Esophagus squamous epithelium (tissue), 4 donors: Measurements from ENCODE around the gene BDNF.

Source experiments
- POLR2A ChIP-seq, 4 donors: fragments of 450-650 bp; IDR thresholded peaks; one replicate each; pipeline ENCODE4 v1.6.1; 2017; ENCODE audit warnings: antibody characterized with exemption in 4 of 4, mild to moderate bottlenecking in 4 of 4, moderate library complexity in 3 of 4
- TF ChIP-seq, protein P1 (sequence below), 6 experiments: fragments of 450-650 bp in 4 of 6; fragments of 200-600 bp in 2 of 6; sonication (generic) in 2 of 6; IDR thresholded peaks; one replicate each; pipeline ENCODE4 v1.5.1; 2016 to 2019; ENCODE audit warnings: antibody characterized with exemption in 6 of 6, mild to moderate bottlenecking in 4 of 6, moderate library complexity in 4 of 6

DNA sequence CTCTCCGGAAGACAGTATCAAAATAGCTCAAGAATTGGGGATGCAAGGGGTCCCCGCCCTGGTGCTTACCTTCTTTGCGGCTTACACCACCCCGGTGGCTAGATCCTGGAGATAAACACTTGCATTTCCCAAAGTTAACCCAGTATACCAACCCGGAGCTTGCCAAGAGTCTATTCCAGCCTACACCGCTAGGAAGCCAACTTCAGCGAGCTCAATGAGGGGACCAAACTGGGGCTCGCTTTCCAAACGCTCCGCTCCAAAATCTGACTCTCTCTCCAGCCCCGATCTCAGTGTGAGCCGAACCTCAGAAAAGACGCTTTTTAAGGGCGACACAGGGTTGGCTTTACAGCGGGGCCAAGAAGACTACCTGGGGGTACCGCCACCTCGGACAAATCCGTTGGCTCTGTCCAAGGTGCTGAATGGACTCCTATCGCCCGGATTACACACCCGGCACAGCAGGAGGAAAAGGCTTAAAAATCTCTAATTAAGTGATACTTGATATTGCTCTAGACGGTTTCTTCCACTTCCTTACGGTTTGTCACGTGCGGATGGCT, 20.1 kb upstream of the BDNF start:
- no peak for TF ChIP-seq POLR2A (IDR thresholded peaks at IDR 0.05)
- TF ChIP-seq, protein P1, sequence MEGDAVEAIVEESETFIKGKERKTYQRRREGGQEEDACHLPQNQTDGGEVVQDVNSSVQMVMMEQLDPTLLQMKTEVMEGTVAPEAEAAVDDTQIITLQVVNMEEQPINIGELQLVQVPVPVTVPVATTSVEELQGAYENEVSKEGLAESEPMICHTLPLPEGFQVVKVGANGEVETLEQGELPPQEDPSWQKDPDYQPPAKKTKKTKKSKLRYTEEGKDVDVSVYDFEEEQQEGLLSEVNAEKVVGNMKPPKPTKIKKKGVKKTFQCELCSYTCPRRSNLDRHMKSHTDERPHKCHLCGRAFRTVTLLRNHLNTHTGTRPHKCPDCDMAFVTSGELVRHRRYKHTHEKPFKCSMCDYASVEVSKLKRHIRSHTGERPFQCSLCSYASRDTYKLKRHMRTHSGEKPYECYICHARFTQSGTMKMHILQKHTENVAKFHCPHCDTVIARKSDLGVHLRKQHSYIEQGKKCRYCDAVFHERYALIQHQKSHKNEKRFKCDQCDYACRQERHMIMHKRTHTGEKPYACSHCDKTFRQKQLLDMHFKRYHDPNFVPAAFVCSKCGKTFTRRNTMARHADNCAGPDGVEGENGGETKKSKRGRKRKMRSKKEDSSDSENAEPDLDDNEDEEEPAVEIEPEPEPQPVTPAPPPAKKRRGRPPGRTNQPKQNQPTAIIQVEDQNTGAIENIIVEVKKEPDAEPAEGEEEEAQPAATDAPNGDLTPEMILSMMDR (IDR thresholded peaks at IDR 0.05), result no peak
